Measurements from ENCODE around the gene CD300A.

Gene CD300A

DNA sequence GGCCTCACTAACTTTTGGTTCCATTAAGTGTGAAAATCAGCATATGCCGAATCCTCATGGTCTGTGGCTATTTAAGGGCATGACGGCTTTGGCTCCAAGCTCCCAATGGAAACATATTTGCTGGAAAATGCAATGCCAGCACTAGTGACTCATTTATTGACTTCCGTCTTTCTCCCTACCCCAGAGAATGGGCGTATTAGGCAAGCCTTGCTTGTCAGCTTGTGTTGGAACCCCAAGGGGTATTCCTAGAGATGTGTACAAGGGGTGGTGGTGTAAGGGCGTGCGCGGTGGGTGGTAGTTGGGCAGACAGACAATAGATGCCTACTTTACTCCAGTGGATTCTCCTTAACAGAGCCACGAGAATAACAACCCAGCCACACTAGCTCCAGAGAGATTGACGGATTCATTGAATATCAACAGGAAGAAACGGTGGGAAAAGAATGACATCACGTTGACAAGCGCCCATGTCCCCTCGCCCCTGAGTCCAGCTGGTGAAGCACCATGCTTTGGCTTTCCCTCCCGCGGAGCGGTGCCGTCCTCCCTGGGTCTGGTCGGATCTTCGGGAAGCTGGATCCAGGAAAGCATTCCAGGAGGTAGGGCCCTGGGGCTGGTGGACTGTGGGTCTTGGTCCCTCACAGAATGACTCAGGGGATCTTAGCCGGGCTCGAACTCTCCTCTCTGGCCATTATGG, 54.5 kb downstream of the CD300A start:
- DNase-seq (ENCODE audit: low read depth) = no peak

DNA sequence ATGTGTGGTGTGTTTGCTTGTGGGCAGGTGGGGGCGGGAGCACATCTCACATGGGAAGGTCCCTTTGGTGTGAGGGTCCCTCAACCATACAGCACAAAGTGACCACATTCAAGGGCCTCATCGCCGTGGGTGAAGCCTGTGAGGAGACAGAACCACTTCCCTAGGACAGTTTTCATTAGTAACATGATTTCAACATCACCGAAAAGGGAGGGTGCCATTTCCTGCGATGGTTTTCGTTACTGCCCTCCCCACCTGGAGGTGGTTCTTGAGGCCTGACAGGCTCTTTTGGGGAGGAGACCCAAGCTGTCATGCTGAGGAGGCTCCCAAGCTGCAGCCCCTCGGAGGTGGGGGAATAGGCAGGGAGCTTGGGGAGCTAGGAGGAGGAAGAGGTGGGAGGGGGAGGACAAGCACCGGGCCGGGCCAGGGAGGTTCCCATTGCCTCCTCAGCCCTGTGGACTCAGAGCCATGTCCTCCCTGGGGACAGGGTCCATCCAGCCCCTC, 55.3 kb downstream of the CD300A start:
- DNase-seq (ENCODE audit: low read depth) = no peak

DNA sequence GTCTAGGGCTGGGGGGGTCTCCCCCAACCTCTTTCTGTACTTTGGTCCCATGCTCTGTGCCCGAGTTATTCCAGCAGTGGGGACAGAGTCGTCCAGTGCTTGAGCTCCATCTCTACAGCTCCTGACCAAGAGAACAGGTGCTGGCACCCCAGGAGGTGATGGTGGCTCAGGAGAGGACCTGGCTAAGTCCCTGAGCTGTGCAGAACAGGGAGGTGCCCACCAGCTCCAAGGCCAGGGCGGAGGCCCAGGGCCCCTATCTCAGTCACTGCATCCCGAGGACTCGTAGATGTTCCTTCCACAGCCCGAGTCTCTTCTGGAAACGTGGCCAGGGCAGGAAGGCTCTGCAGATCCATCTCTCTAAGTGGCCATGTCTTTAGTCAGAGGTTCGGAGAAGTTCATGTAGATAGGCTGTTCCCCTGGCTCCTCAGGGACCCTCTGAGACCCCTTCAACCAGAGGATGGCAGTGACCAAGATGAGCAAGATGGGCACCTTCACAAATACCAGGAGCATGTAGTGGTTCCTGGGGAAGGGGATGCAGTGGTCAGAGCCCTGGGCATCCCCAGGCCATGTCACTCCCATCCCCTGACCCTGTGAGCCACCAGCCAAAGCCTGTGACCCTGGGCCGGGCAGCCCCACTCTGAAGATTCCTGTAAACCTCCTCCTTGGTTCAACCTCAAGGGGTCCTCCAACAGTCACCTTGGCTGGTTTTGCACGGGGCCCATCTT, 56.1 kb downstream of the CD300A start:
- DNase-seq (ENCODE audit: low read depth) = no peak

DNA sequence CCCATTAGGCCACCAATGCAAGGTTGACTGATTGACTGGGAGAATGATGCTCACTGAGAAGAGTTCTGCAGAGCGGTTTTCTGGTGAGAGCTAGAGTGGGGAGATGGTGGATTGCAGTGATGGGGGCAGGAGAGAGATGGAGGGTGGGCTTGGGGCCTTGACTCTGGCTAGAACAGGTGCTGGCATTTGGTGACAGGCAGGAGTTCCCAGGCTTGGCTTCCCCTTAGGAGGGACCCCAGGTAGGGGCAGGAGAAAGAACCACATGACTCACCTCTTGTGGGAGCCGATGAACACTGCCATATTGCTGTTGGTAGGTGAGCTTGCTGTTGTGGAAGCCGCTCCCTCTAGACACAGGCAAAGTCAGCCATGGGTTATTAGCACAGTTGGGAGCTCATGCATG, 56.9 kb downstream of the CD300A start:
- no peak for DNase-seq (ENCODE audit: low read depth)

DNA sequence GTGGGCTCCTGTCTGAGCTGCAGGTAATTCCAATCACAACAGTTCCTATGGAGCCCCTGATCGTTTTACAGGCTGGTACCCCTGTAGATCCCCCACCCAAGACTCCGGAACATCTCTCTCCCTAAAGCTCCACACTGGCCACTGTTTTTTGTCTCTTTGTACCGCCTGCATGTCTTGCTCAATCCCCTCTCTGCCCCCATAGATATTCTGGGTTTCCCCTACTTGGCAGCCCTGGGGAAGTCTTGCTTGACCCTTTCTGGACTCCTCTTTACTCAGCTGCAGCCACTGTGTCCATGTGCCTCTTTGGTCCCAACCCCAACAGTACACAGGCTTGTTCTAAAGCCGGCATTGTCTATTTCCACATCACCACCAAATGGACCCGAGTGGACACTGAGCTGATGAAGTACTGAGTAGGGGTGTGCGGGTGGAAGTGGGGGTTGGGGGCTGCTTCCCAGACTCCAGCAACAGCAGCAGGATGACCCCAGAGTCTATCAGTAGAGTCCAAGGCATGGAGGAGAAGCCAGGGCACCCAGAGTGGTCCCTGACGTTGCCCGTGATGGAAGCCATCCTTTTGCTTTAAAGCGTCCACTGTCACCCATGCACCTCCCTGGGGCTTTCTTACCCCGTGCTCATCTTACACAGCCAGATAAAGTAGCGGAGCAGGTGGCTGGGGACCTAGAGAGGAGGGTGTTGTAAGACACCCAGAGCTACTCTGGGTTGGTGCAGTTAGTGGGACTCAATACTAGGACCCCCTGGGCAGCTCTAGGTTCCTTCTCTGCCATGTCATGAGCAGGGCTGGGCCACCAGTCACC, 58.4 kb downstream of the CD300A start:
- no peak for DNase-seq (ENCODE audit: low read depth)

DNA sequence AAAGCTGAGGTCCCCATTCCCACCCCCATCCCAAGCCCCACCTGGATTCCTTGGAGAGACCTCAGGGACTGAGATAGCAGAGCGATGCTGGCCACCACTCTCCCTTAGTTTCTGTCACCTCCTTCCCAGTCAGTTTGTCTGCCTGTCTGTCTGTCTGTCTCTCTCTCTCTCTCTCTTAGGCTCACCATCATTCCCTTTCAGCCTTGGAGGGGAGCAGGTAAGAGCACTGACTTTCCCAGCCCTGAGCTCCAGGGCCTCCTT, 59.0 kb downstream of the CD300A start:
- DNase-seq (ENCODE audit: low read depth) = no peak

DNA sequence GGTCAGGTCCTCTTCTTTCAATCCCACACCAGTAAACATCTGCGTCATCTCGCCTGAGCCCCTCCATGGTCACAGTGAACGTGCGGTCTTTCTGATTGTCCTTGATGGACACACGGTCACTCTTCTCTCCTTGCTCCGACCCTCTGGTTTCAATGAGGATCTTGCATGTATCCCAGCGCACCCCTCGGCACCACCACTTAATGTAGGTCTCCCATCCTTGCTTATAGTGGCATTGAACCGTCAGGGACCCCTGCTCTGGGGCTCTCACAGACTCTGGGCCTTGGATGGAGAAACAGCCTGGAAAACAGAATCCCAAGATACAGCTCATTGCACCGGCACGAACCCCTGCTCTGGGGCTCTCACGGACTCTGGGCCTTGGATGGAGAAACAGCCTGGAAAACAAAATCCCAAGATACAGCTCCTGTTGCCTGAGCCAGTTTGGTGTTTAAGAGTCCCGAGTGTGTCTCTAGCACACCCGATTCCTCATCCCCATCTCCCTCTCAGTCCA, 59.4 kb downstream of the CD300A start:
- DNase-seq (ENCODE audit: low read depth) = no peak

DNA sequence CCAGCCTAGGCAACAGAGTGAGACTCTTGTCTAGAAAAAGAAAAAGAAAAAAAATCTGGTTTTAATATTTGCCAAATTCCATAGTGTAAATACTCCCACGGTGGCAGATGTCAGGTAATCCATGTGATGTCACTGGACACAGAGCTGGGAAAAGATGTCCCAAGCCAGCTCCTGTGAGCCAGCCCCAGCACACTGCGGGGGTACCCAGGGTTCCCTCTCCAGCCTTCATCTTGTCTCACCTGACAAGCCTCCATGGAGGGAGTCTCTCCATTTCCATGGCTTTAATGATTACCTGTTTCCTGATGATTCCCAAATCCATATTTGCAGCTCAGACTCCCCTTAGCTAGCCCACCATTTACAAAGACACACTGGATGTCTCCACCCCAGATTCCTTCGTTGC, 60.2 kb downstream of the CD300A start:
- no peak for DNase-seq (ENCODE audit: low read depth)

DNA sequence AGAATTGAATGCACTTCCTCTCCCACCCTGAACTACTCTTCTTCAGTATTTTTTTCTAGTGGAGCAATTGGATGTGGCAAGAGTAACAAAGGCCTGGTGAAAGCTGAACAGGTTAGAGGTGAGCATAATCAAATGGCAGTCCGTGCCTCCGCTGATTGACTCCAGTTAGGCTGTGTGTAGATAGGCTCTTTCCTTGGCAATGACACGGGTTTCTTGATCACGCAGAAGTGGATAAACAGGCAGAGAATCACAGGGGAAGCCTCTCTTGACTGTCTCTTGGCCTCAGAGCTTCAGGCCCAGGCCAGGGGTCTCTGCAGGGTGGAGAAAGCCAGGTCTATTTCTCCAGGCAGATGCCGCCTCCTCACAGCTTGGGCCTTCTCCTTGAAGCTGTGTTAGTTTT, 60.6 kb downstream of the CD300A start:
- DNase-seq (ENCODE audit: low read depth) = no peak

DNA sequence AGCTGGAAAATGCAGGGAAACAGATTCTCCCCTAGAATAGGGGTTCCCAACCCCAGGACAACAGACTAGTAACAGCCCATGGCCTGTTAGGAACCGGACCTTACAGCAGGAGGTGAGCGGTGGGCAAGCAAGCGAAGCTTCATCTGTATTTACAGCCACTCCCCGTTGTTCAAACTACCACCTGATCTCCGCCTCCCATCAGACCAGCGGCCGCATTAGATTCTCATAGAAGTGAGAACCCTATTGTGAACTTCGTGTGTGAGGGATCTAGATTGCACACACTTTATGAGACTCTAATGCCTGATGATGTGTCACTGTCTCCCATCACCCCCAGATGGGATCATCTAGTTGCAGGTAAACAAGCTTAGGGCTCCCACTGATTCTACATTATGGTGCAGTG, 61.3 kb downstream of the CD300A start:
- DNase-seq (ENCODE audit: low read depth) = no peak

DNA sequence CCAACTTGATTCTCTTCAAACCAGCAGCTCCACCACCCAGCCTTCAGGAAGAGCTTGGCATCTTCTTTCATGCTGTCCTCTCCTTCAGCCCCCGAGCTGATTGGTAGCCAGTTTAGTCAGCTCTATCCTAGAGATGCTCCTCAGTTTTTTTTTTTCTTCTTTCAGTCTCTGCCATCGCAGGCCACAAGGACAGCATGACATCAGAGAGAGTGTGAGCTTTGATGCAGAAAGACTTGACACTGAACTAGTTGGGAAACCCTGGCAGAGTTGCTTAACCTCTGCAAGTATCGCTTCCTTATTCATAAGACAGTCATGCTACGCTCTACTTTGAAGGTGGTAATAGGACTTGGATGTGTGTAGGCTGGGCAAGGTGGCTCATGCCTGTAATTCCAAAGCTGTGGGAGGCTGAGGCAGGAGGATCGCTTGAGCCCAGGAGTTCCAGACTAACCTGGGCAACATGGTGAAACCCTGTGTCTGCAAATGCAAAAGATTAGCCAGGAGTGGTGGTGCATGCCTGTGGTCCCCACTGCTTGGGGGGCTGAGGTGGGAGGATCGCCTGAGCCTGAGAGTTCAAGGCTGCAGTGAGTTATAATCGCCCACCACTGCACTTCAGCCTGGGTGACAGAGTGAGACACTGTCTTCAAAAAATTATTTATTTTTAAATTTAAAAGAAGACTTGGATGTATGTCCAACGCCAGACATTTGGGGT, 62.2 kb downstream of the CD300A start:
- DNase-seq (ENCODE audit: low read depth) = no peak

DNA sequence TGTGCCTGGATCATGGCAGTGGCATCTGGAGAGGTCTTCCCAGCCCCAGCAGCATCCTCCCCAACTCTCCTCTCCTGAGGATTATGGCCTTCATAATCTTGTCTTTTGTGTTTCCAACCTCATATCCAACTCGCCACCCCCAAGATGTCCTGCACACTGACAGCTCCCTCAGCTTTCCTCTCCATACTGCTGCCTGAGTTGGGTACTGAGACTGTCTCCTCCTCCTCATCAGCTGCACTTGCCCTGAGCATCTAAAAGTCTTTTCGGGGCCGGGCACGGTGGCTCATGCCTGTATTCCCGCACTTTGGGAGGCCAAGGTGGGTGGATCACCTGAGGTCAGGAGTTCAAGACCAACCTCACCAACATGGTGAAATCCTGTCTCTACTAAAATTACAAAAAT, 62.8 kb downstream of the CD300A start:
- DNase-seq (ENCODE audit: low read depth) = no peak

DNA sequence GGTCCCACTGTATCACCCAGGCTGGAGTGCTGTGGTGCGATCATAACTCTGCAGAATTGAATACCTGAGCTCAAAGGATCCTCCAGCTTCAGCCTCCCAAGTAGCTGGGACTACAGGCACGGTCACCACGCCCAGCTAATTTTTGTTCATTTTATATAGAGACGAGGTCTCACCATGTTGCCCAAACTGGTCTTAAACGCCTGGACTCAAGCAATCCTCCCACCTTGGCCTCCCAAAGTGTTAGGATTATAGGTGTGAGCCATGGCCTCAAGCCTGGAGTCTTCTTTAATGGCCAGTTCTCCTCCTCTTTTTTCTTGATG, 64.4 kb downstream of the CD300A start:
- DNase-seq (ENCODE audit: low read depth) = no peak

DNA sequence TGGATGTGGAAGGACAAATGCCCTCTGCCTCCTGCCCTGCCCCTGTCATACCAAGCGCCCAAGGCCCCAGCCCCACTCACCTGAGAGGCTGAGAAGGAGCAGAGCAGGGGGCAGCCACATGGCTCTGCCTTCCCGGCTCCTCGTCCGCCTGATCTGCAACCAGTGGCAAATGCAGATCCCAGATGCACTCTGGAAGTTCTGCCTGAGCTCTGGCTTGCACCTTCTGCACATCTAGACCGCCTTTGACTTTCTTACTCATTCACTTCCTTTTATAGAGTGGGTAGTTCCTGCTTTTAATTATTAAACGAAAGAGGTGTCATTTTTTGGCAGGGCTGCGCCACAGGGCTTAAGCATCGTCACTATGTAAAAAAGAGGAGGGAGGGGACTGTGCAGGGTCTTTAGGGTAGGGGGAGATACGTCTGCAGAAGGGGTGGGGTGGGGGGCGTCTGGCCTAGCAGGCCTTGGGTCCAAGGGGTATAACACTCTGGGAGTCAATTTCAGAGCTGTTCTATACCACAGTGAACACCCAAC, 64.9 kb downstream of the CD300A start, which contains the start of gene CD300LB:
CD300LB (minus strand) TSS at position 245 of the 531 bp plus-strand sequence; CDS start at position 120, 125 bp downstream.
- DNase-seq (ENCODE audit: low read depth) = no peak

DNA sequence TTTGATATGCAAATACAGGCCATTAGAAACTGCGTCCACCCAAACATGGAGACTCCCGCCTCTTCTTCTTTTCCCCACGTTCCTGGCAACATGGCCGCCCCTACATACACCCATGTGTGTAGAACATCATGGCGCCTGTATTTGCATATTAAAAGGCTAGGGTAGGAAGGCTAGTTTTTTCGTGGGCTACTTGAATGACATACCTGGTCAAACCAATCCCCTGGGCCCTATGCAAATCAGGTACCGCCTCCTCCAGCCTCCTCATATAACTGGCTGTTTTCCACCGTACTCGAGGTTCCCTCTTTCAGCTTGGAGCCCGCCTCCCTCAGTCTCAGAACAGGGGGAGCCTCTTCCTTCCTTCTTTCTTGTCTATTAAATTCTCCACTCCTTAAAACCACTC, 65.7 kb downstream of the CD300A start:
- no peak for DNase-seq (ENCODE audit: low read depth)

All from stimulated activated CD8-positive, alpha-beta memory T cell treated with anti-CD3 and anti-CD28 coated beads, Interleukin-15, amount 100 ng/mL, for 1 hour (primary cell).